Right lobe of liver (tissue), 6 donors: ENCODE results near the gene CC2D1A. TPM values are rescaled to one million over a fixed set of nuclear protein-coding genes. Genes with fewer than 3 reads are reported as not detected.

Experiments used
- ATAC-seq, 4 donors: fragments of 200-7000 bp; cut with Tn5 transposase; one replicate each; pipeline ENCODE4 v1.9.1; 2020; ENCODE audit warnings: mild to moderate bottlenecking in 4 of 4, moderate library complexity in 4 of 4
- DNase-seq, 3 donors: peaks; one replicate each; pipeline ENCODE4 v3.0.0-alpha.2; 2020
- H3K27ac ChIP-seq, 3 donors: fragments of 200-600 bp; one replicate each; pipeline ENCODE4 v1.8.0; 2022
- H3K27me3 ChIP-seq, 2 donors: fragments of 200-600 bp; one replicate each; pipeline ENCODE4 v1.8.0; 2022
- H3K36me3 ChIP-seq, 4 donors: fragments of 200-600 bp; sonication (generic) in 1 of 4; one replicate each; pipeline versions ENCODE4 v1.5.1 to v1.8.0; 2017 to 2022; ENCODE audit warnings: control low read depth in 1 of 4
- H3K4me1 ChIP-seq, 4 donors: fragments of 200-600 bp; sonication (generic) in 1 of 4; one replicate each; pipeline versions ENCODE4 v1.5.1 to v1.8.0; 2017 to 2022; ENCODE audit warnings: control low read depth in 1 of 4
- H3K4me3 ChIP-seq, 3 donors: fragments of 200-600 bp; one replicate each; pipeline ENCODE4 v1.8.0; 2022
- H3K9me3 ChIP-seq, 4 donors: fragments of 200-600 bp; sonication (generic) in 1 of 4; one replicate each; pipeline versions ENCODE4 v1.5.1 to v1.8.0; 2017 to 2022; ENCODE audit warnings: control low read depth in 1 of 4
- CTCF ChIP-seq, 4 donors: fragments of 200-600 bp in 3 of 4; fragments of 450-650 bp in 1 of 4; IDR thresholded peaks; one replicate each; pipeline versions ENCODE4 v1.5.1 to v1.8.0; 2016 to 2022; ENCODE audit warnings: antibody characterized with exemption in 4 of 4, mild to moderate bottlenecking in 2 of 4
- POLR2A ChIP-seq: fragments of 450-650 bp; IDR thresholded peaks from one replicate; pipeline ENCODE4 v1.6.1; 2017; ENCODE audit warnings: antibody characterized with exemption, mild to moderate bottlenecking
- WGBS: methylation state at CpG from one replicate; pipeline ENCODE4 v1.1.6; 2018; ENCODE audit warnings: low coverage, low lambda C conversion rate; ENCODE audit not compliant: insufficient coverage; ENCODE audit errors: missing lambda C conversion rate; 5-methylcytosine and 5-hydroxymethylcytosine counted together
- intact Hi-C, 2 donors: fragments of 100-400 bp; cut with DNase I; formaldehyde crosslinking; loops; one replicate each; pipeline versions ENCODE4 v1.11.2 to v1.14.1; 2022
- total RNA-seq, 6 experiments: library from RNA; depleted of rRNA in 2 of 6; stranded (reverse); fragments of >200 nt in 2 of 6; fragmentation: NEBNext Ultra II Directional in 3 of 6; extraction: Animal tissue kit (Norgen Biotek cat#: 25700) in 3 of 6; gene quantifications; one replicate each; pipeline versions ENCODE4 v1.1.0 to v1.2.4, GENCODE V29; 2016 to 2023
- donor health status: DM: no; HTN: yes; CAD: no.
- donor health status: DM: no; HTN: no; CAD: no.
- donor health status: DM: no; HTN: no; CAD: no.
- donor health status: DM: no; HTN: yes; CAD: no.
- donor health status: DM: no; HTN: yes; CAD: no.

The CC2D1A gene
- total RNA-seq, 6 experiments from 2014 or later, result 16.5 to 29.8 (median 18.1) TPM

- no peaks in the 10 kb centered on the region for H3K27me3 ChIP-seq
- 100% methylated on average over 1 of the region's 17 CpGs for WGBS
- H3K27ac ChIP-seq, result no peak overlapping the region
- no peaks in the 10 kb centered on the region for H3K9me3 ChIP-seq
- peaks cover 0 to 36% (median 0%) of the 10 kb centered on the region in 4 donors for H3K4me1 ChIP-seq
- TF ChIP-seq POLR2A (no peak), CTCF (IDR thresholded peaks at IDR 0.05) (no peak)
- ATAC-seq (no peak), DNase-seq (no peak)
- intact Hi-C loops, result no loop called here
- no peak overlapping the region for H3K4me3 ChIP-seq
- H3K36me3 ChIP-seq, result peaks cover 0 to 16% (median 0%) of the 10 kb centered on the region in 4 donors
Observed at GRCh38 chr19:13913352-13913751, 7.4 kb downstream of the CC2D1A start.

- 42% methylated on average over 3 of the region's 3 CpGs for WGBS
- Histone ChIP-seq H3K4me3 (no peak overlapping the region), H3K36me3 (peaks cover 0 to 23% (median 4%) of the 10 kb centered on the region in 4 donors), H3K27me3 (no peaks in the 10 kb centered on the region), H3K9me3 (no peaks in the 10 kb centered on the region), H3K4me1 (peaks cover 0 to 36% (median 0%) of the 10 kb centered on the region in 4 donors), H3K27ac (peak overlapping the region in 1 of 3 donors; percentile 34)
- TF ChIP-seq CTCF (IDR thresholded peaks at IDR 0.05) (no peak), POLR2A (no peak)
- intact Hi-C loops, result no loop called here
- ATAC-seq (peak in 2 of 4 donors; percentile 31 to 50), DNase-seq (no peak)
Observed at GRCh38 chr19:13914777-13915176, 8.8 kb downstream of the CC2D1A start.

DNA sequence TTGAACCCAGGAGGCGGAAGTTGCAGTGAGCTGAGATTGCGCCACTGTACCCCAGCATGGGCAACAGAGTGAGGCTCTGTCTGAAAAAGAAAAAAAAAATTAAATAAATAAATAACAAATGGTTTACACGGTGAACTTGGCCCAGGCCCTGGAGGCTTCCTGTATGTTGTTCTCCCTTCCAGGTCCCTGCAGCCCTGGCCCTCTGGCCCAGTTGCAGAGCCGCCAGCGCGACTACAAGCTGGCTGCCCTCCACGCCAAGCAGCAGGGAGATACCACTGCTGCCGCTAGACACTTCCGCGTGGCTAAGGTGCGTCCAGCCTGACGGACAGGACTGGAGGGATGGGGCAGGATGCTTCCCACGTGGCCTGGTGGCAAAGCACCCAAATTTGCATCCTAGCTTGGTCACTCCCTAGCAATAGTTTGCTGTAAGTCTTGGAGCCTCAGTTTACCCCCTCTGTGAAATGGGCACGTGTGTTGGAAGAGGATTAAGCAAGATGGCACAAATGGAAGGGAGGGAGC, 11.9 kb downstream of the CC2D1A start:
- H3K9me3 ChIP-seq, result no peaks in the 10 kb centered on the region
- ATAC-seq, result peak; percentile 87 to 97 (median 93)
- H3K27me3 ChIP-seq, result no peaks in the 10 kb centered on the region
- H3K4me3 ChIP-seq, result no peak overlapping the region
- peaks cover 0 to 34% (median 16%) of the 10 kb centered on the region in 4 donors for H3K36me3 ChIP-seq
- TF ChIP-seq POLR2A, result no peak
- no peak for TF ChIP-seq CTCF (IDR thresholded peaks at IDR 0.05)
- H3K4me1 ChIP-seq, result peaks cover 0 to 24% (median 0%) of the 10 kb centered on the region in 4 donors
- H3K27ac ChIP-seq, result peak overlapping the region in 2 of 3 donors; percentile 24 to 52
- WGBS, result 47% methylated on average over 3 of the region's 14 CpGs
- intact Hi-C loops, result no loop called here
- peak; percentile 88 to 94 (median 91) for DNase-seq

DNA sequence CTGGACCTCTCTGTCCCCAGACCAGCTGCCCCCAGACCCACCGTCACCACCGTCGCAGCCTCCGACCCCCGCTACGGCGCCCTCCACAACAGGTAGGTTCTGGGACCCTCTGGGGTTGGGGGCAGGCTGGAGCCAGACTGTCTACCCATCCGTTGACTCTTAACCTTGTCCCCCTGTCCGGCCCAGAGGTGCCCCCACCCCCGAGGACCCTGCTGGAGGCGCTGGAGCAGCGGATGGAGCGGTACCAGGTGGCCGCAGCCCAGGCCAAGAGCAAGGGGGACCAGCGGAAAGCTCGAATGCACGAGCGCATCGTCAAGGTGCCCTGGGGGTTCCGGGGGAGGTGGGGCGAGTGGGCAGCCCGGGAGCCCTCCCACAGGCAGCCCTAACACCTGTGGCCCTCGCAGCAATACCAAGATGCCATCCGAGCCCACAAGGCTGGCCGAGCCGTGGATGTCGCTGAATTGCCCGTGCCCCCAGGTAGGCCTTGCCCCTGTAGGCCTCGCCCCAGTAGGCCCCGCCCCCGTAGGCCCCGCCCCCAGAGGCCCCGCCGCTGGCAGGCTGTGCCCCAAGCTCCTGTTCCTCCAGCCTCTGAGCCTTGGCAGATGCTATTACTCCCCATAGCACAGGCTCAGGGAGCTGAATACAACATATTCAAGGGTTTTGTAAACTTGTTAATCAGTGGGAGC, 12.9 kb downstream of the CC2D1A start:
- Histone ChIP-seq H3K4me1 (peaks cover 0 to 24% (median 0%) of the 10 kb centered on the region in 4 donors), H3K9me3 (no peaks in the 10 kb centered on the region), H3K4me3 (no peak overlapping the region), H3K27ac (no peak overlapping the region), H3K36me3 (peaks cover 0 to 37% (median 21%) of the 10 kb centered on the region in 4 donors), H3K27me3 (no peaks in the 10 kb centered on the region)
- intact Hi-C loops, result no loop called here
- ATAC-seq (peak in 1 of 4 donors; percentile 4), DNase-seq (no peak)
- 99% methylated on average over 14 of the region's 34 CpGs for WGBS
- no peak for TF ChIP-seq POLR2A
- TF ChIP-seq CTCF (IDR thresholded peaks at IDR 0.05), result no peak
